K562 (cell line): ENCODE measurements around the gene RUFY2.

Experiments used
- CAMTA2 ChIP-seq: fragments of 250-450 bp; sonication (Bioruptor Pico); conservative IDR thresholded peaks from 2 replicates; pipeline ENCODE4 v1.5.1; 2022
- CBFB ChIP-seq: sonication (generic); formaldehyde crosslinking; IDR thresholded peaks from 2 replicates; pipeline ENCODE4 v1.4.0; 2020; ENCODE audit warnings: mild to moderate bottlenecking, missing genetic modification reagents
- JUN ChIP-seq, 2 experiments: sonication (generic) in 1 of 2; formaldehyde crosslinking in 1 of 2; IDR thresholded peaks; 2 replicates each; pipeline versions ENCODE4 v1.6.1 to v1.8.0; 2012 to 2022; ENCODE audit warnings: borderline replicate concordance in 2 of 2, mild to moderate bottlenecking in 2 of 2, improper control_type of control experiment in 1 of 2, low read depth in 1 of 2, low read length in 1 of 2, missing genetic modification reagents in 1 of 2
- NFXL1 ChIP-seq: fragments of 450-650 bp; formaldehyde crosslinking; IDR thresholded peaks from 2 replicates; pipeline ENCODE4 v1.4.0; 2021; ENCODE audit warnings: mild to moderate bottlenecking
- NR3C1 ChIP-seq: sonication (generic); formaldehyde crosslinking; IDR thresholded peaks from 2 replicates; pipeline ENCODE4 v1.8.1; 2022; ENCODE audit warnings: missing genetic modification reagents
- PHB2 ChIP-seq: fragments of 450-650 bp; IDR thresholded peaks from 2 replicates; pipeline ENCODE4 v1.6.1; 2017; ENCODE audit warnings: low read depth
- TAL1 ChIP-seq: fragments of 450-650 bp; IDR thresholded peaks from 2 replicates; pipeline ENCODE4 v1.6.1; 2016; ENCODE audit warnings: mild to moderate bottlenecking
- ZNF23 ChIP-seq: fragments of 250-450 bp; sonication (Bioruptor Pico); IDR thresholded peaks from 2 replicates; pipeline ENCODE4 v1.4.0; 2020; ENCODE audit warnings: mild to moderate bottlenecking
- ZSCAN29 ChIP-seq: fragments of 450-650 bp; IDR thresholded peaks from 2 replicates; pipeline ENCODE4 v1.6.1; 2017
- TF ChIP-seq, protein P1 (sequence below): sonication (generic); formaldehyde crosslinking; IDR thresholded peaks from 2 replicates; pipeline ENCODE4 v1.8.0; 2022; ENCODE audit warnings: mild to moderate bottlenecking, missing genetic modification reagents
- TF ChIP-seq, protein P2 (sequence below), 2 experiments: fragments of 450-650 bp; formaldehyde crosslinking in 1 of 2; IDR thresholded peaks; 2 replicates each; pipeline versions ENCODE4 v1.4.0 to v1.6.1; 2014 to 2020; ENCODE audit warnings: mild to moderate bottlenecking in 2 of 2, borderline replicate concordance in 1 of 2, low read depth in 1 of 2
- TF ChIP-seq, protein P3 (sequence below): sonication (generic); formaldehyde crosslinking; IDR thresholded peaks from 2 replicates; pipeline ENCODE4 v1.9.0; 2022; ENCODE audit warnings: mild to moderate bottlenecking, missing genetic modification reagents
- TF ChIP-seq, protein P4 (sequence below): sonication (generic); formaldehyde crosslinking; IDR thresholded peaks from 2 replicates; pipeline ENCODE4 v1.8.1; 2023; ENCODE audit warnings: mild to moderate bottlenecking, missing genetic modification reagents
- TF ChIP-seq, protein P5 (sequence below), 2 experiments: IDR thresholded peaks; 2 replicates each; pipeline ENCODE4 v1.6.1; 2011; ENCODE audit warnings: borderline replicate concordance in 1 of 2, control low read depth in 1 of 2, low read depth in 1 of 2, low read length in 1 of 2, mild to moderate bottlenecking in 1 of 2, mixed read lengths in 1 of 2, moderate library complexity in 1 of 2; ENCODE audit not compliant: insufficient read depth in 1 of 2, insufficient read length in 1 of 2, poor library complexity in 1 of 2, severe bottlenecking in 1 of 2; ENCODE audit errors: extremely low read depth in 1 of 2

DNA sequence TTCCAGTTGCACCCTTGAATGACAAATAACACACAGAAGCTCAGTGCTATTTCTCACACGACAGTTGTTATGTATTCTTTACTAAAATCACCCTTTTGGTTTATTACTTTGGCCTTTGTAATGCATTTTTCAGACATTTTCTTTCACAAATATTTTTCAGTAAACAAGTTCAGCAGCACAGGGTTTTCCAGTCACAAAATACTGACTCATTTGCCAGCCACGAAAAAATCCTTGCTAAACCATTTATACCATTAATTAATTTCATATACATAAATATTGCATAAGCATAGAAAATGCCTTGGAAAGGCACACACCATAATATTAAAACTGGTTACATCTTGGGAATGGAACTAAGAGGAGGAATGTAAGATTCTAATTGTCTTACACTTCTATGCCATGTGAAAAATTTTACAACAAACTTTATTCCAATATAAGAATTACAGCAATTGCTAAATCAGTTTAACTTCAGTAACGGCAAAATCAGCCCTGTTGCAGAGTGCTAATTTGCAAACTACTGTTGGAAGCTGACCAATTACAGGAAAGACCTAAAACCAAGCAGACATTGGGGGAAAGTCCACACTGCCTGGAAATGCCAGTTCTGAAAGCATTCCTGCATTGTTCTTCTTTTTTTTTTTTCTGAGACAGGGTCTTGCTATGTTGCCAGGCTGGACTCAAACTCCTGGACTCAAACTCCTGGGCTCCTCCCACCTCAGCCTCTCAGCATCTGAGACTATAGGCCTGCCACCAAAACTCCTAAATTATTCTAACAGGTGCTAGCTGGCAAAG lies 42.8 kb downstream of the RUFY2 start:
- no peak for TF ChIP-seq NR3C1 (CRISPR knock-in tag)
- TF ChIP-seq, protein P1, sequence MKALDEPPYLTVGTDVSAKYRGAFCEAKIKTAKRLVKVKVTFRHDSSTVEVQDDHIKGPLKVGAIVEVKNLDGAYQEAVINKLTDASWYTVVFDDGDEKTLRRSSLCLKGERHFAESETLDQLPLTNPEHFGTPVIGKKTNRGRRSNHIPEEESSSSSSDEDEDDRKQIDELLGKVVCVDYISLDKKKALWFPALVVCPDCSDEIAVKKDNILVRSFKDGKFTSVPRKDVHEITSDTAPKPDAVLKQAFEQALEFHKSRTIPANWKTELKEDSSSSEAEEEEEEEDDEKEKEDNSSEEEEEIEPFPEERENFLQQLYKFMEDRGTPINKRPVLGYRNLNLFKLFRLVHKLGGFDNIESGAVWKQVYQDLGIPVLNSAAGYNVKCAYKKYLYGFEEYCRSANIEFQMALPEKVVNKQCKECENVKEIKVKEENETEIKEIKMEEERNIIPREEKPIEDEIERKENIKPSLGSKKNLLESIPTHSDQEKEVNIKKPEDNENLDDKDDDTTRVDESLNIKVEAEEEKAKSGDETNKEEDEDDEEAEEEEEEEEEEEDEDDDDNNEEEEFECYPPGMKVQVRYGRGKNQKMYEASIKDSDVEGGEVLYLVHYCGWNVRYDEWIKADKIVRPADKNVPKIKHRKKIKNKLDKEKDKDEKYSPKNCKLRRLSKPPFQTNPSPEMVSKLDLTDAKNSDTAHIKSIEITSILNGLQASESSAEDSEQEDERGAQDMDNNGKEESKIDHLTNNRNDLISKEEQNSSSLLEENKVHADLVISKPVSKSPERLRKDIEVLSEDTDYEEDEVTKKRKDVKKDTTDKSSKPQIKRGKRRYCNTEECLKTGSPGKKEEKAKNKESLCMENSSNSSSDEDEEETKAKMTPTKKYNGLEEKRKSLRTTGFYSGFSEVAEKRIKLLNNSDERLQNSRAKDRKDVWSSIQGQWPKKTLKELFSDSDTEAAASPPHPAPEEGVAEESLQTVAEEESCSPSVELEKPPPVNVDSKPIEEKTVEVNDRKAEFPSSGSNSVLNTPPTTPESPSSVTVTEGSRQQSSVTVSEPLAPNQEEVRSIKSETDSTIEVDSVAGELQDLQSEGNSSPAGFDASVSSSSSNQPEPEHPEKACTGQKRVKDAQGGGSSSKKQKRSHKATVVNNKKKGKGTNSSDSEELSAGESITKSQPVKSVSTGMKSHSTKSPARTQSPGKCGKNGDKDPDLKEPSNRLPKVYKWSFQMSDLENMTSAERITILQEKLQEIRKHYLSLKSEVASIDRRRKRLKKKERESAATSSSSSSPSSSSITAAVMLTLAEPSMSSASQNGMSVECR (CRISPR knock-in tag) = no peak
- TF ChIP-seq TAL1 = no peak
- no peak for TF ChIP-seq ZSCAN29
- TF ChIP-seq CBFB = no peak
- TF ChIP-seq ZNF23 (CRISPR knock-in tag) = no peak
- TF ChIP-seq PHB2 = no peak
- TF ChIP-seq, protein P2, sequence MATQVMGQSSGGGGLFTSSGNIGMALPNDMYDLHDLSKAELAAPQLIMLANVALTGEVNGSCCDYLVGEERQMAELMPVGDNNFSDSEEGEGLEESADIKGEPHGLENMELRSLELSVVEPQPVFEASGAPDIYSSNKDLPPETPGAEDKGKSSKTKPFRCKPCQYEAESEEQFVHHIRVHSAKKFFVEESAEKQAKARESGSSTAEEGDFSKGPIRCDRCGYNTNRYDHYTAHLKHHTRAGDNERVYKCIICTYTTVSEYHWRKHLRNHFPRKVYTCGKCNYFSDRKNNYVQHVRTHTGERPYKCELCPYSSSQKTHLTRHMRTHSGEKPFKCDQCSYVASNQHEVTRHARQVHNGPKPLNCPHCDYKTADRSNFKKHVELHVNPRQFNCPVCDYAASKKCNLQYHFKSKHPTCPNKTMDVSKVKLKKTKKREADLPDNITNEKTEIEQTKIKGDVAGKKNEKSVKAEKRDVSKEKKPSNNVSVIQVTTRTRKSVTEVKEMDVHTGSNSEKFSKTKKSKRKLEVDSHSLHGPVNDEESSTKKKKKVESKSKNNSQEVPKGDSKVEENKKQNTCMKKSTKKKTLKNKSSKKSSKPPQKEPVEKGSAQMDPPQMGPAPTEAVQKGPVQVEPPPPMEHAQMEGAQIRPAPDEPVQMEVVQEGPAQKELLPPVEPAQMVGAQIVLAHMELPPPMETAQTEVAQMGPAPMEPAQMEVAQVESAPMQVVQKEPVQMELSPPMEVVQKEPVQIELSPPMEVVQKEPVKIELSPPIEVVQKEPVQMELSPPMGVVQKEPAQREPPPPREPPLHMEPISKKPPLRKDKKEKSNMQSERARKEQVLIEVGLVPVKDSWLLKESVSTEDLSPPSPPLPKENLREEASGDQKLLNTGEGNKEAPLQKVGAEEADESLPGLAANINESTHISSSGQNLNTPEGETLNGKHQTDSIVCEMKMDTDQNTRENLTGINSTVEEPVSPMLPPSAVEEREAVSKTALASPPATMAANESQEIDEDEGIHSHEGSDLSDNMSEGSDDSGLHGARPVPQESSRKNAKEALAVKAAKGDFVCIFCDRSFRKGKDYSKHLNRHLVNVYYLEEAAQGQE (IDR thresholded peaks at IDR 0.05; ENCODE audit: borderline replicate concordance) = no peak
- TF ChIP-seq, protein P2 (CRISPR knock-in tag; IDR thresholded peaks at IDR 0.05; ENCODE audit: low read depth) = no peak
- no peak for TF ChIP-seq CAMTA2 (CRISPR knock-in tag)
- TF ChIP-seq, protein P3, sequence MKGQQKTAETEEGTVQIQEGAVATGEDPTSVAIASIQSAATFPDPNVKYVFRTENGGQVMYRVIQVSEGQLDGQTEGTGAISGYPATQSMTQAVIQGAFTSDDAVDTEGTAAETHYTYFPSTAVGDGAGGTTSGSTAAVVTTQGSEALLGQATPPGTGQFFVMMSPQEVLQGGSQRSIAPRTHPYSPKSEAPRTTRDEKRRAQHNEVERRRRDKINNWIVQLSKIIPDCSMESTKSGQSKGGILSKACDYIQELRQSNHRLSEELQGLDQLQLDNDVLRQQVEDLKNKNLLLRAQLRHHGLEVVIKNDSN (CRISPR knock-in tag) = no peak
- no peak for TF ChIP-seq NFXL1 (CRISPR knock-in tag)
- TF ChIP-seq, protein P4, sequence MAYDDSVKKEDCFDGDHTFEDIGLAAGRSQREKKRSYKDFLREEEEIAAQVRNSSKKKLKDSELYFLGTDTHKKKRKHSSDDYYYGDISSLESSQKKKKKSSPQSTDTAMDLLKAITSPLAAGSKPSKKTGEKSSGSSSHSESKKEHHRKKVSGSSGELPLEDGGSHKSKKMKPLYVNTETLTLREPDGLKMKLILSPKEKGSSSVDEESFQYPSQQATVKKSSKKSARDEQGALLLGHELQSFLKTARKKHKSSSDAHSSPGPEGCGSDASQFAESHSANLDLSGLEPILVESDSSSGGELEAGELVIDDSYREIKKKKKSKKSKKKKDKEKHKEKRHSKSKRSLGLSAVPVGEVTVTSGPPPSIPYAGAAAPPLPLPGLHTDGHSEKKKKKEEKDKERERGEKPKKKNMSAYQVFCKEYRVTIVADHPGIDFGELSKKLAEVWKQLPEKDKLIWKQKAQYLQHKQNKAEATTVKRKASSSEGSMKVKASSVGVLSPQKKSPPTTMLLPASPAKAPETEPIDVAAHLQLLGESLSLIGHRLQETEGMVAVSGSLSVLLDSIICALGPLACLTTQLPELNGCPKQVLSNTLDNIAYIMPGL (CRISPR knock-in tag) = no peak
- TF ChIP-seq, protein P5, sequence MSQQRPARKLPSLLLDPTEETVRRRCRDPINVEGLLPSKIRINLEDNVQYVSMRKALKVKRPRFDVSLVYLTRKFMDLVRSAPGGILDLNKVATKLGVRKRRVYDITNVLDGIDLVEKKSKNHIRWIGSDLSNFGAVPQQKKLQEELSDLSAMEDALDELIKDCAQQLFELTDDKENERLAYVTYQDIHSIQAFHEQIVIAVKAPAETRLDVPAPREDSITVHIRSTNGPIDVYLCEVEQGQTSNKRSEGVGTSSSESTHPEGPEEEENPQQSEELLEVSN (IDR thresholded peaks at IDR 0.05; ENCODE audit: borderline replicate concordance in 1 of 2, extremely low read depth in 1 of 2, insufficient read depth in 1 of 2, insufficient read length in 1 of 2, low read depth in 1 of 2, low read length in 1 of 2, poor library complexity in 1 of 2, severe bottlenecking in 1 of 2) = no peak
- TF ChIP-seq JUN (IDR thresholded peaks at IDR 0.05; ENCODE audit: borderline replicate concordance, low read depth, low read length) = no peak
- no peak for TF ChIP-seq JUN (CRISPR knock-in tag; IDR thresholded peaks at IDR 0.05; ENCODE audit: borderline replicate concordance)
